HepG2 (cell line): ENCODE measurements around the gene RGS19. TPM values are rescaled to one million over a fixed set of nuclear protein-coding genes. Genes with fewer than 3 reads are reported as not detected.

Experiments
- BHLHE40 ChIP-seq: IDR thresholded peaks from 2 replicates; pipeline ENCODE4 v1.6.1; 2011; ENCODE audit warnings: low read length, improper control_type of control experiment
- CCDC6 ChIP-seq: sonication (generic); formaldehyde crosslinking; IDR thresholded peaks from 2 replicates; pipeline ENCODE4 v1.8.1; 2022; ENCODE audit warnings: mild to moderate bottlenecking, missing genetic modification reagents, moderate library complexity
- CHD4 ChIP-seq: fragments of 200-600 bp; sonication (generic); IDR thresholded peaks from 2 replicates; pipeline ENCODE4 v1.7.0; 2017; ENCODE audit warnings: mild to moderate bottlenecking, low read length, borderline replicate concordance
- DBP ChIP-seq: sonication (generic); formaldehyde crosslinking; IDR thresholded peaks from 2 replicates; pipeline ENCODE4 v1.4.0; 2020; ENCODE audit warnings: missing genetic modification reagents; ENCODE audit errors: not compliant biosample characterization
- FOSL1 ChIP-seq: sonication (generic); formaldehyde crosslinking; IDR thresholded peaks from 2 replicates; pipeline ENCODE4 v1.9.0; 2021; ENCODE audit warnings: missing genetic modification reagents, borderline replicate concordance
- FOXA3 ChIP-seq: IDR thresholded peaks from 2 replicates; pipeline ENCODE4 v1.6.1; 2016; ENCODE audit warnings: missing genetic modification reagents, missing compliant biosample characterization
- NCOR1 ChIP-seq: fragments of 200-600 bp; sonication (generic); IDR thresholded peaks from 2 replicates; pipeline ENCODE4 v1.7.0; 2017; ENCODE audit warnings: antibody characterized with exemption, low read length, borderline replicate concordance
- NONO ChIP-seq, 2 experiments: fragments of 450-650 bp in 1 of 2; sonication (generic) in 1 of 2; formaldehyde crosslinking in 1 of 2; IDR thresholded peaks in 1 of 2; conservative IDR thresholded peaks in 1 of 2; 2 replicates each; pipeline versions ENCODE4 v1.6.1 to v1.8.0; 2017 to 2022; ENCODE audit warnings: mild to moderate bottlenecking in 1 of 2, missing genetic modification reagents in 1 of 2, moderate library complexity in 1 of 2
- RBM39 ChIP-seq: fragments of 200-400 bp; formaldehyde crosslinking; IDR thresholded peaks from one replicate; pipeline ENCODE4 v1.6.1; 2018; ENCODE audit warnings: antibody characterized with exemption, mild to moderate bottlenecking, low read depth, low read length; ENCODE audit not compliant: poor library complexity, severe bottlenecking
- RORA ChIP-seq: sonication (generic); formaldehyde crosslinking; IDR thresholded peaks from 2 replicates; pipeline ENCODE4 v1.5.0; 2020; ENCODE audit warnings: mild to moderate bottlenecking, missing genetic modification reagents, moderate library complexity
- THAP11 ChIP-seq: IDR thresholded peaks from 2 replicates; pipeline ENCODE4 v1.6.1; 2016; ENCODE audit warnings: missing biosample characterization, missing genetic modification reagents
- TMF1 ChIP-seq: sonication (generic); formaldehyde crosslinking; IDR thresholded peaks from 2 replicates; pipeline ENCODE4 v1.8.1; 2022; ENCODE audit warnings: low read depth, missing genetic modification reagents
- TOPORS ChIP-seq: sonication (generic); formaldehyde crosslinking; IDR thresholded peaks from 2 replicates; pipeline ENCODE4 v1.8.0; 2023; ENCODE audit warnings: mild to moderate bottlenecking, missing genetic modification reagents
- ZC3H13 ChIP-seq: sonication (generic); formaldehyde crosslinking; IDR thresholded peaks from 2 replicates; pipeline ENCODE4 v1.8.1; 2023; ENCODE audit warnings: mild to moderate bottlenecking, missing genetic modification reagents, moderate library complexity
- ZNF274 ChIP-seq: sonication (generic); formaldehyde crosslinking; IDR thresholded peaks from 2 replicates; pipeline ENCODE4 v1.5.1; 2020; ENCODE audit warnings: mild to moderate bottlenecking, missing genetic modification reagents
- ZNF30 ChIP-seq: sonication (generic); formaldehyde crosslinking; IDR thresholded peaks from 2 replicates; pipeline ENCODE4 v1.5.0; 2020; ENCODE audit warnings: mild to moderate bottlenecking, missing genetic modification reagents
- ZNF609 ChIP-seq: sonication (generic); formaldehyde crosslinking; IDR thresholded peaks from 2 replicates; pipeline ENCODE4 v1.4.0; 2020; ENCODE audit warnings: mild to moderate bottlenecking, missing genetic modification reagents, borderline replicate concordance
- ZNF660 ChIP-seq: sonication (generic); formaldehyde crosslinking; IDR thresholded peaks from 2 replicates; pipeline ENCODE4 v1.5.1; 2020; ENCODE audit warnings: mild to moderate bottlenecking, low read depth, missing genetic modification reagents, borderline replicate concordance
- polyA plus RNA-seq, 8 experiments: library from polyadenylated mRNA; depleted of rRNA in 3 of 8; stranded (reverse) in 7 of 8; unstranded in 1 of 8; fragments of >200 nt; fragmentation: Illumina TruSeq in 4 of 8; extraction: Trizol in 4 of 8; gene quantifications; 2 replicates each; pipeline versions ENCODE4 v1.2.1 to v1.2.3, GENCODE V29; 2011 to 2016; ENCODE audit warnings: low read depth in 4 of 8, missing spikeins in 1 of 8, mixed read lengths in 1 of 8; ENCODE audit not compliant: insufficient read depth in 1 of 8
- total RNA-seq, 5 experiments: library from RNA; depleted of rRNA; stranded (reverse); fragments of >200 nt; fragmentation: Illumina TruSeq; extraction: Trizol; gene quantifications; 2 replicates each; pipeline ENCODE4 v1.2.3, GENCODE V29; 2016; ENCODE audit warnings: low read depth in 1 of 5
- TF ChIP-seq, protein P1 (sequence below): sonication (generic); formaldehyde crosslinking; IDR thresholded peaks from 2 replicates; pipeline ENCODE4 v1.8.0; 2023; ENCODE audit warnings: mild to moderate bottlenecking, missing genetic modification reagents
- TF ChIP-seq, protein P2 (sequence below): sonication (generic); formaldehyde crosslinking; conservative IDR thresholded peaks from 2 replicates; pipeline ENCODE4 v1.8.0; 2022; ENCODE audit warnings: low read depth, missing genetic modification reagents

Gene RGS19
- total and polyA plus RNA-seq, 2 of the 13 experiments (the other 11 are each of a cell fraction or from before 2014, with no cell fraction given) = 10.7 to 11.9 TPM

DNA sequence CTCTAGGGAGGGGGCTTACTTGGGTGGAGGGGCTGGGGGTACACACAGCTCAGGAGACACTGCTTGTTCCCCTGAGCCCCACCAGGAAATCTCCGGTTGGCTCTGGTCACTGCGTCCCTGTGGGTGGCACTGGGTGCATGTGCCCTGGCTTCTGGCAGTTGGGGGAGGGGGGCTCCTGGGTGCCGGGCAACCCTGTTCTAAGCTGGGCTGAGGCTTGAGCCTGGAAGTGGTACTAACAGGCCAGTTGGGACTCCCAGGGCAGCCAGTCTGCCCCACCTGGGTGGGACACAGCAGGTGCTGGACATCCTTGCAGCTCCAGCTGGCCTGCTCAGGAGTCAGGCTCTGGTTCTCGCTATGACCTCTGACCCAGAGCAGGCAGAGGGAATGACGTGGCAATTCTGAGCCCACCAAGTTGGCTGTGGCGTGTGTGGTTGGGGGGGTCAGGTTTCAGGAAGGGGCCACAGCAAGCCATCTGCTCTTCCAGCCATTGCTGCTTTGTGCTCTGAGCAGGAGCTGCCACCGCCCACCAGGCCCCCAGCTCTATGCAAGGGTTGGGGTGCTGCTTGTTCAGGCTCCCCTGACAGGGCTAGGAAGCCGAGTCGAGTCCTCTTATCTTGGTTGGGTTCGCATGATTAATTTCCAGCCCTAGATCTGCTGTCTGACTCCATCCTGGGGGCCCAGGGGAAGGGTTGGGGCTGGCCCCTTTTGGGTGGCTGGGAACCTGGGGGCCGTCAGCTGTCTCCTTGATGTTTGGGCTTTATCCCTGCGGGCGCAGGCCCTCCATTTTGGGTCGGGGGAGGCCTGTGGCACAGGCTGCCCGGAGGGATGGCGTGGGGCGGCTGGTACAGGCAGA, 42.7 kb downstream of the RGS19 start (continued):
- TF ChIP-seq DBP (CRISPR knock-in tag) (no peak), ZNF30 (CRISPR knock-in tag) (no peak; the same call in 1 of the 2 replicates), RORA (CRISPR knock-in tag) (no peak), BHLHE40 (peak; percentile 22; the same call in 1 of the 2 replicates), ZC3H13 (CRISPR knock-in tag) (no peak; the same call in 1 of the 2 replicates), CCDC6 (CRISPR knock-in tag) (peak; percentile 27; the same call in 1 of the 2 replicates), FOSL1 (no peak), NCOR1 (no peak), RBM39 (peak; percentile 30), FOXA3 (CRISPR knock-in tag) (no peak; the same call in 1 of the 2 replicates), ZNF609 (CRISPR knock-in tag) (no peak), NONO (IDR thresholded peaks at IDR 0.05) (no peak), NONO (CRISPR knock-in tag; conservative IDR thresholded peaks at IDR 0.05) (no peak; the same call in 1 of the 2 replicates), CHD4 (no peak), THAP11 (CRISPR knock-in tag) (peak; percentile 12; the same call in 1 of the 2 replicates), TMF1 (CRISPR knock-in tag) (no peak), TOPORS (CRISPR knock-in tag) (0 out of 2 replicates have a peak, but pooled peaks have one; percentile 78), ZNF660 (CRISPR knock-in tag) (no peak), ZNF274 (CRISPR knock-in tag) (peak; percentile 30)
- TF ChIP-seq, protein P1, sequence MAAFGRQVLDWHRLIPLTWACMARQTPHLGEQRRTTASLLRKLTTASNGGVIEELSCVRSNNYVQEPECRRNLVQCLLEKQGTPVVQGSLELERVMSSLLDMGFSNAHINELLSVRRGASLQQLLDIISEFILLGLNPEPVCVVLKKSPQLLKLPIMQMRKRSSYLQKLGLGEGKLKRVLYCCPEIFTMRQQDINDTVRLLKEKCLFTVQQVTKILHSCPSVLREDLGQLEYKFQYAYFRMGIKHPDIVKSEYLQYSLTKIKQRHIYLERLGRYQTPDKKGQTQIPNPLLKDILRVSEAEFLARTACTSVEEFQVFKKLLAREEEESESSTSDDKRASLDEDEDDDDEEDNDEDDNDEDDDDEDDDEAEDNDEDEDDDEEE (CRISPR knock-in tag) = peak; percentile 96; the same call in 1 of the 2 replicates
- TF ChIP-seq, protein P2, sequence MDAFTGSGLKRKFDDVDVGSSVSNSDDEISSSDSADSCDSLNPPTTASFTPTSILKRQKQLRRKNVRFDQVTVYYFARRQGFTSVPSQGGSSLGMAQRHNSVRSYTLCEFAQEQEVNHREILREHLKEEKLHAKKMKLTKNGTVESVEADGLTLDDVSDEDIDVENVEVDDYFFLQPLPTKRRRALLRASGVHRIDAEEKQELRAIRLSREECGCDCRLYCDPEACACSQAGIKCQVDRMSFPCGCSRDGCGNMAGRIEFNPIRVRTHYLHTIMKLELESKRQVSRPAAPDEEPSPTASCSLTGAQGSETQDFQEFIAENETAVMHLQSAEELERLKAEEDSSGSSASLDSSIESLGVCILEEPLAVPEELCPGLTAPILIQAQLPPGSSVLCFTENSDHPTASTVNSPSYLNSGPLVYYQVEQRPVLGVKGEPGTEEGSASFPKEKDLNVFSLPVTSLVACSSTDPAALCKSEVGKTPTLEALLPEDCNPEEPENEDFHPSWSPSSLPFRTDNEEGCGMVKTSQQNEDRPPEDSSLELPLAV (CRISPR knock-in tag) = no peak
